Suprapubic skin (tissue), 3 donors: ENCODE measurements around the gene RAP1GDS1.

Source experiments
- CTCF ChIP-seq, 2 donors: fragments of 200-600 bp in 1 of 2; fragments of 450-650 bp in 1 of 2; sonication (generic) in 1 of 2; IDR thresholded peaks; one replicate each; pipeline ENCODE4 v1.5.1; 2016 to 2019; ENCODE audit warnings: antibody characterized with exemption in 2 of 2, mild to moderate bottlenecking in 1 of 2, moderate library complexity in 1 of 2
- POLR2A ChIP-seq, 2 donors: fragments of 450-650 bp; IDR thresholded peaks; one replicate each; pipeline ENCODE4 v1.6.1; 2017; ENCODE audit warnings: antibody characterized with exemption in 2 of 2, mild to moderate bottlenecking in 2 of 2, moderate library complexity in 2 of 2

- TF ChIP-seq CTCF (IDR thresholded peaks at IDR 0.05) (no peak), POLR2A (IDR thresholded peaks at IDR 0.05) (no peak)
These were observed 97.6 kb downstream of the RAP1GDS1 start for GRCh38 chr4:98358630-98359248.
